ENCODE measurements around the gene CDH8.
"Not testable (repeated sequence)": the region's sequence is repeated elsewhere in the genome, so short reads cannot be mapped to it uniquely, and the experiment has no call there.

The CDH8 gene

GRCh38 chr16:61926766-61927165 lies 109.5 kb downstream of the CDH8 start:
- DNase-seq: no peak

GRCh38 chr16:61923629-61924028 lies 112.6 kb downstream of the CDH8 start:
- DNase-seq: no peak

GRCh38 chr16:61921373-61921772 lies 114.9 kb downstream of the CDH8 start:
- no peak for DNase-seq

- DNase-seq: not testable (repeated sequence)
Observed at GRCh38 chr16:61917865-61918826, 118.1 kb downstream of the CDH8 start.

GRCh38 chr16:61915569-61915968 lies 120.7 kb downstream of the CDH8 start:
- no peak for DNase-seq

- no peak for DNase-seq
Observed at GRCh38 chr16:61909074-61909473, 127.2 kb downstream of the CDH8 start.

GRCh38 chr16:61908426-61908825 lies 127.8 kb downstream of the CDH8 start:
- no peak for DNase-seq

GRCh38 chr16:61901689-61902088 lies 134.5 kb downstream of the CDH8 start:
- DNase-seq: no peak

GRCh38 chr16:61900482-61900881 lies 135.8 kb downstream of the CDH8 start:
- no peak for DNase-seq

GRCh38 chr16:61897657-61898056 lies 138.6 kb downstream of the CDH8 start:
- no peak for DNase-seq

GRCh38 chr16:61892531-61892930 lies 143.7 kb downstream of the CDH8 start:
- DNase-seq: no peak

GRCh38 chr16:61891460-61891859 lies 144.8 kb downstream of the CDH8 start:
- no peak for DNase-seq

GRCh38 chr16:61890386-61890785 lies 145.9 kb downstream of the CDH8 start:
- DNase-seq: no peak

GRCh38 chr16:61887903-61888302 lies 148.3 kb downstream of the CDH8 start:
- no peak for DNase-seq

GRCh38 chr16:61885343-61885742 lies 150.9 kb downstream of the CDH8 start:
- no peak for DNase-seq

- DNase-seq: no peak
Observed at GRCh38 chr16:61879306-61879705, 156.9 kb downstream of the CDH8 start.

GRCh38 chr16:61877436-61877835 lies 158.8 kb downstream of the CDH8 start:
- no peak for DNase-seq

GRCh38 chr16:61872778-61873119 lies 163.5 kb downstream of the CDH8 start:
- no peak for DNase-seq

- DNase-seq: no peak
Observed at GRCh38 chr16:61871837-61872777, 164.1 kb downstream of the CDH8 start.

- no peak for DNase-seq
Observed at GRCh38 chr16:61862221-61863155, 173.8 kb downstream of the CDH8 start.

- DNase-seq: no peak
Observed at GRCh38 chr16:61858988-61859387, 177.2 kb downstream of the CDH8 start.

- DNase-seq: no peak
Observed at GRCh38 chr16:61842666-61843065, 193.6 kb downstream of the CDH8 start.

All from SW 1271 (cell line).